MCF 10A (cell line): ENCODE results near the gene LEMD2. TPM values are rescaled to one million over a fixed set of nuclear protein-coding genes. Genes with fewer than 3 reads are reported as not detected.

Source experiments
- BruUV-seq: library from RNA; stranded (reverse); fragments of 400-500 nt; replicated peaks from 2 replicates; lab custom pipeline; 2021; lab: Mats Ljungman, UMichigan
- CTCF ChIA-PET: fragments of 300-600 bp; sonication (Branson Sonifier 250); formaldehyde crosslinking; extraction: SDS; loops from one replicate; lab custom pipeline; 2021; ENCODE audit warnings: antibody characterized with exemption, inconsistent platforms; lab: Yijun Ruan, JAX
- POLR2A ChIA-PET: fragments of 300-600, 350-650 bp; sonication (Branson Sonifier 250); formaldehyde crosslinking; extraction: SDS; loops from one replicate; lab custom pipeline; 2020; ENCODE audit warnings: antibody characterized with exemption, inconsistent platforms; lab: Yijun Ruan, JAX
- DNase-seq: peaks from one replicate; pipeline ENCODE4 v3.0.0-alpha.2; 2018; ENCODE audit not compliant: unreplicated experiment
- H3K27ac Mint-ChIP-seq: one replicate; pipeline ENCODE4 v1.8.0; 2022; ENCODE audit warnings: mild to moderate bottlenecking, low read depth, mixed read lengths; ENCODE audit not compliant: unreplicated experiment
- H3K27me3 Mint-ChIP-seq: one replicate; pipeline ENCODE4 v1.8.0; 2022; ENCODE audit warnings: mixed read lengths; ENCODE audit not compliant: insufficient read depth, unreplicated experiment
- H3K36me3 Mint-ChIP-seq: one replicate; pipeline ENCODE4 v1.8.0; 2022; ENCODE audit warnings: mild to moderate bottlenecking, moderate library complexity, mixed read lengths; ENCODE audit not compliant: insufficient read depth, unreplicated experiment
- H3K4me1 Mint-ChIP-seq: one replicate; pipeline ENCODE4 v1.8.0; 2022; ENCODE audit warnings: mixed read lengths; ENCODE audit not compliant: insufficient read depth, unreplicated experiment
- H3K4me3 Mint-ChIP-seq: one replicate; pipeline ENCODE4 v1.8.0; 2022; ENCODE audit warnings: mild to moderate bottlenecking, moderate library complexity, mixed read lengths; ENCODE audit not compliant: unreplicated experiment
- H3K9me3 Mint-ChIP-seq: one replicate; pipeline ENCODE4 v1.8.0; 2022; ENCODE audit warnings: mixed read lengths; ENCODE audit not compliant: unreplicated experiment
- intact Hi-C: fragments of 100-400 bp; cut with micrococcal nuclease; formaldehyde crosslinking; loops from 2 replicates; pipeline ENCODE4 v1.14.1; 2022
- total RNA-seq: library from RNA; stranded (reverse); gene quantifications from 2 replicates; pipeline ENCODE4 v1.2.3, GENCODE V29; 2022
- TF ChIP-seq, protein P1 (sequence below): fragments of 200-600 bp; IDR thresholded peaks from one replicate; pipeline ENCODE4 v1.8.0; 2022; ENCODE audit warnings: antibody characterized with exemption, mild to moderate bottlenecking; ENCODE audit not compliant: unreplicated experiment

The LEMD2 gene
- total RNA-seq, 1 experiment from 2014 or later = 70.5 TPM

DNA sequence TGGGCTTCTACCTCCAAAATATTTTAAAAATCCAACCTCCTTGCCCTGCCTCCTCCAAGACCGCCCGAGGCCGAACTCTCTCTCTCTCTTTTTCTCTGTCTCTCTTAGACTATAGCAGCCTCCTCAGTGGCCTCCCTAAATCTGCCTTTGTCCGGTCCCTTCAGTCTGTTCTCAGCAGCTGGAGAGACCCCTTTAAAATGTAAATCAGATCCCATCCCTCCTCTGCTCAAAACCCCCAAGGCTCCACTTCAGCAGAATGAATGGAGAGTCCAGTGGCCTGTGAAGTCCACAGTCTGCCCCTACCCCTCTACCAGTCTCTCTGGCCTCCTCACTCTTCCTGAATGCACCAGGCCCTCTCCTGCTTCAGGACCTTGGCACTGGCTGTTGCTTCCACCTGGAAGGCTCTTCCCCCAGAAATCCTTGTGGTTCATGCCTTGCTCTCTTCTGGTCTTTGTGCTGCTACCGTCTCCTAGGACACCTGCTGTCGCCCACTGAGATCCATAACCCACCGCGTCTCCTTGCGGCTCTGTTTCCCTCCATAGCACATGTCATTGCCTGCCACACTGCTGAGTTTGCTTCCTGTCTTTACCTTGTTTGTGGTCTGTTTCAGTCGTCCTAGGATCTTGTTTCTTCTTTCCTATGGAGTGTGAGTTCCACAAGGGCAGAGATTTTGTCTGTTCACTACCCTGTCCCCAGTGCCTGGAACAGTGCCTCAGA, 8.9 kb upstream of the LEMD2 start:
- Mint-ChIP-seq H3K36me3 (no peaks in the 10 kb centered on the region), H3K9me3 (no peaks in the 10 kb centered on the region), H3K27me3 (peaks cover 14% of the 10 kb centered on the region), H3K27ac (no peak overlapping the region), H3K4me1 (no peaks in the 10 kb centered on the region), H3K4me3 (no peak overlapping the region)
- BruUV-seq = no TSS peak
- intact Hi-C loops = no loop called here
- ChIA-PET POLR2A (interaction anchor here (1.1 kb wide), 1 partner anchor 9 kb away, joined by 3 read pairs; the partner anchor contains the start of gene LEMD2), CTCF (no interaction called here)
- DNase-seq = no peak
- TF ChIP-seq, protein P1, sequence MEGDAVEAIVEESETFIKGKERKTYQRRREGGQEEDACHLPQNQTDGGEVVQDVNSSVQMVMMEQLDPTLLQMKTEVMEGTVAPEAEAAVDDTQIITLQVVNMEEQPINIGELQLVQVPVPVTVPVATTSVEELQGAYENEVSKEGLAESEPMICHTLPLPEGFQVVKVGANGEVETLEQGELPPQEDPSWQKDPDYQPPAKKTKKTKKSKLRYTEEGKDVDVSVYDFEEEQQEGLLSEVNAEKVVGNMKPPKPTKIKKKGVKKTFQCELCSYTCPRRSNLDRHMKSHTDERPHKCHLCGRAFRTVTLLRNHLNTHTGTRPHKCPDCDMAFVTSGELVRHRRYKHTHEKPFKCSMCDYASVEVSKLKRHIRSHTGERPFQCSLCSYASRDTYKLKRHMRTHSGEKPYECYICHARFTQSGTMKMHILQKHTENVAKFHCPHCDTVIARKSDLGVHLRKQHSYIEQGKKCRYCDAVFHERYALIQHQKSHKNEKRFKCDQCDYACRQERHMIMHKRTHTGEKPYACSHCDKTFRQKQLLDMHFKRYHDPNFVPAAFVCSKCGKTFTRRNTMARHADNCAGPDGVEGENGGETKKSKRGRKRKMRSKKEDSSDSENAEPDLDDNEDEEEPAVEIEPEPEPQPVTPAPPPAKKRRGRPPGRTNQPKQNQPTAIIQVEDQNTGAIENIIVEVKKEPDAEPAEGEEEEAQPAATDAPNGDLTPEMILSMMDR = no peak

DNA sequence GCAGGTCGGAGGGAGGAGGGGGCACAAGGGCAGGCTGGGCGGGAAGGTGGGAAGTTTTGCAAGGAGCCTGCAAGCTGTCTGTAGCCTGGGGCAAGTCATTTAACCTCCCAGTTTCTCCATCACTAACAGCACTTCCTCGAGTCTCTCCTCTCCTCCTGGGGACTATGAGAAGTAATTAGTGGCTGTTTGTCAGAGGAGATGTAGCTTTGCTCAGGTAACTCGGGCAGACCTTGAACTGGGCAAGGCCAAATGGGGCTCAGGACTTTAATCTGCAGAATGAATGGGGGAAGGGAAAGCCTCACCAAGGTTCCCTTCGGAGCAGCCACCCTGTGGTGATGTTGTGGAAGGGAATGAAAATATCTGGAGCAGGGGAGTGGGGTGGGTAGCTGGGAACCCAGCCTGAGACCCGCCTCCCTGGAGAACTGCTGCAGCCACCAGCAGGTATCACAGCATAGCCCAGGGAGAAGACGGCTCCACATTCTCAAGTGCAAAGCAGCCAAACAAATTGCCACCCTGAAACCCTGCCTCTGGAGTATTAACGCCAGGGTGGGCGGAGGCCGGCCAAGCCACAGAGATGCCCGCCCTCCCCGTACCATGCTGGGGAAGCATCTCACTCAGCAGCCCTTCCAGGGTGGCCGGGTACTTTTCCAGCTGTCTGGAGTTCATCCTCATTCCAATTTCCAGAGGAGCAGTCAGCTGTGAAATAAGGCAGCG, 6.1 kb upstream of the LEMD2 start:
- Mint-ChIP-seq H3K9me3 (no peaks in the 10 kb centered on the region), H3K36me3 (no peaks in the 10 kb centered on the region), H3K4me3 (no peak overlapping the region), H3K4me1 (peaks cover 4% of the 10 kb centered on the region), H3K27ac (no peak overlapping the region), H3K27me3 (peaks cover 20% of the 10 kb centered on the region)
- CTCF ChIA-PET = interaction anchor here (1.2 kb wide), 1 partner anchor 260 kb away, joined by 5 read pairs; no protein-coding TSS in a partner anchor
- intact Hi-C loops = no loop called here
- POLR2A ChIA-PET = no interaction called here
- DNase-seq = no peak
- TF ChIP-seq, protein P1 = no peak
- BruUV-seq = no TSS peak

DNA sequence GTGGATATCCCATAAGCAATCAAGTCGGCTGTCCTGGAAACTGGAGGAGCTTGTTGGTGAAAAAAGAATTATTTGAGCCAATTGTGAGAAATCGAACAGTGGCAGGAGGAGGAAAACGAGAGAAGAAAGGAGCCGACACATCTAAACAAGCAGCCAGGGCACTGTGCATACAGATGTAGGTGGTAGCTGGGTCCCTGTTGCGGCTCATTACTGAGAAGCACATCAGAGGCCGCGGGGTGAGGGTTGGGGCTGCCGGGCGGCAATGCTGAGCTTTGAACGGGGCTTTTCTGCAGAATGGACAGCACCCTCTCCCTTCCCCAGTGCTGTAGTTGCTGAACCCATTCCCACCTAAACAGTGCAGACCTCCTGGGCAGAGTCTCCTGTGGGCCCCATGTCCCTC, 4.1 kb upstream of the LEMD2 start:
- Mint-ChIP-seq H3K36me3 (no peaks in the 10 kb centered on the region), H3K27me3 (peaks cover 20% of the 10 kb centered on the region), H3K9me3 (no peaks in the 10 kb centered on the region), H3K4me3 (no peak overlapping the region), H3K4me1 (peaks cover 9% of the 10 kb centered on the region), H3K27ac (no peak overlapping the region)
- DNase-seq = no peak
- TF ChIP-seq, protein P1 = no peak
- intact Hi-C loops = no loop called here
- BruUV-seq = no TSS peak
- POLR2A ChIA-PET = interaction anchor here (1.0 kb wide), 1 partner anchor 12 kb away, joined by 3 read pairs; no protein-coding TSS in a partner anchor
- CTCF ChIA-PET = interaction anchor here (0.7 to 1.0 kb wide), 4 partner anchors 9 to 371 kb away, joined by 3 read pairs; no protein-coding TSS in a partner anchor

DNA sequence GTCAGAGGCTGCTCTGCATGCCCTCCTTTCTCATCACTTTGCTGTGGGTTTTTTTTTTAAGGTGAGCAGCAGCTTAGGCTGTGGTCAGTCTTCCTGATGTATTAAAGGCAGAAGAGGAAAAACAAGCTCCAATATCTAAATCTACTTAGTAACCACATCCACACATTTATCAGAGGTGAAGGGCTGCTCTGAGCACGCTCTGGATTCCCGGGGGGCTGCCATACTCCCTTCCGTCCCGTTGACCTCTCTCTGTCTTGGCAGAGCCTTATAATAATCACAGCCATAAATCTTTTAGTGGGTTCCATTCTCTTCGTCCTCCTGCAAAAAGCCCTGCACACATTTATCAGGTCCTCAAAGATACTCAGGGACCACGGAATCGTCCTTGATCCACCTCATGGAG, 2.7 kb upstream of the LEMD2 start:
- ChIA-PET POLR2A (interaction anchor here (0.9 kb wide), 1 partner anchor 48 kb away, joined by 4 read pairs; no protein-coding TSS in a partner anchor), CTCF (interaction anchor here (0.7 to 1.1 kb wide), 4 partner anchors 11 to 534 kb away, joined by 3 to 5 read pairs (median 3); no protein-coding TSS in a partner anchor)
- TF ChIP-seq, protein P1 = no peak
- intact Hi-C loops = no loop called here
- no peak overlapping the region for H3K4me3 Mint-ChIP-seq
- H3K9me3 Mint-ChIP-seq = no peaks in the 10 kb centered on the region
- peaks cover 20% of the 10 kb centered on the region for H3K27me3 Mint-ChIP-seq
- no TSS peak for BruUV-seq
- peaks cover 4% of the 10 kb centered on the region for H3K36me3 Mint-ChIP-seq
- DNase-seq = no peak
- no peak overlapping the region for H3K27ac Mint-ChIP-seq
- H3K4me1 Mint-ChIP-seq = peaks cover 14% of the 10 kb centered on the region
